Measurements from ENCODE around the gene ADAM12. TPM values are rescaled to one million over a fixed set of nuclear protein-coding genes. Genes with fewer than 3 reads are reported as not detected.

The ADAM12 gene
- total RNA-seq, 2 donors from 2014 or later: 0.27 to 2.2 TPM

DNA sequence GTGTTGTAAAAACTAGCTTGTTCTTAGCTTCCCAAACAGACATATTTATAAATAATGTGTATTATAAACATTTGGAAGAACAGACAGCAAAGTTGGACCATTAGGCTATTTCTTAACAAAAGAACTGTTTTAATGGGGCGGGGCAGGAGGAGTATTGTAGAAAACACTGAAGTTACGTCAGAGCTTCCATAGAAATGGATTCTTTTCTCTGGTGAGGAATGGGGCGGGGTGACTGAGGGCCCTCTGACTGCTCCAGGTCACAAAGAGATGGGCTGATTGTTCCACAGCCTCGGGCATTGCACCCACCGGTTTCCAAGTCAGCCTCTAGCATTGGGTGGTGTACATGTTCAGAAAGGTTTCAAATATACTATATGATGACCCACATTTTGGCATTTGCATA, 36.8 kb upstream of the ADAM12 start:
- no peaks in the 10 kb centered on the region for H3K36me3 ChIP-seq
- no peaks in the 10 kb centered on the region for H3K4me1 ChIP-seq (ENCODE audit: control insufficient read depth in 1 of 2, low read depth in 2 of 2)
- no peak overlapping the region for H3K27ac ChIP-seq
- TF ChIP-seq, protein P1, sequence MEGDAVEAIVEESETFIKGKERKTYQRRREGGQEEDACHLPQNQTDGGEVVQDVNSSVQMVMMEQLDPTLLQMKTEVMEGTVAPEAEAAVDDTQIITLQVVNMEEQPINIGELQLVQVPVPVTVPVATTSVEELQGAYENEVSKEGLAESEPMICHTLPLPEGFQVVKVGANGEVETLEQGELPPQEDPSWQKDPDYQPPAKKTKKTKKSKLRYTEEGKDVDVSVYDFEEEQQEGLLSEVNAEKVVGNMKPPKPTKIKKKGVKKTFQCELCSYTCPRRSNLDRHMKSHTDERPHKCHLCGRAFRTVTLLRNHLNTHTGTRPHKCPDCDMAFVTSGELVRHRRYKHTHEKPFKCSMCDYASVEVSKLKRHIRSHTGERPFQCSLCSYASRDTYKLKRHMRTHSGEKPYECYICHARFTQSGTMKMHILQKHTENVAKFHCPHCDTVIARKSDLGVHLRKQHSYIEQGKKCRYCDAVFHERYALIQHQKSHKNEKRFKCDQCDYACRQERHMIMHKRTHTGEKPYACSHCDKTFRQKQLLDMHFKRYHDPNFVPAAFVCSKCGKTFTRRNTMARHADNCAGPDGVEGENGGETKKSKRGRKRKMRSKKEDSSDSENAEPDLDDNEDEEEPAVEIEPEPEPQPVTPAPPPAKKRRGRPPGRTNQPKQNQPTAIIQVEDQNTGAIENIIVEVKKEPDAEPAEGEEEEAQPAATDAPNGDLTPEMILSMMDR (IDR thresholded peaks at IDR 0.05): no peak
- no peak for DNase-seq (ENCODE audit: low spot score)
- no peak for ATAC-seq (ENCODE audit: insufficient number of reproducible peaks, low FRiP score, low read depth)
- no peaks in the 10 kb centered on the region for H3K27me3 ChIP-seq (replicated peaks; ENCODE audit: insufficient read depth)
- H3K4me3 ChIP-seq: no peak overlapping the region
- peaks cover 11% of the 10 kb centered on the region for H3K9me3 ChIP-seq

DNA sequence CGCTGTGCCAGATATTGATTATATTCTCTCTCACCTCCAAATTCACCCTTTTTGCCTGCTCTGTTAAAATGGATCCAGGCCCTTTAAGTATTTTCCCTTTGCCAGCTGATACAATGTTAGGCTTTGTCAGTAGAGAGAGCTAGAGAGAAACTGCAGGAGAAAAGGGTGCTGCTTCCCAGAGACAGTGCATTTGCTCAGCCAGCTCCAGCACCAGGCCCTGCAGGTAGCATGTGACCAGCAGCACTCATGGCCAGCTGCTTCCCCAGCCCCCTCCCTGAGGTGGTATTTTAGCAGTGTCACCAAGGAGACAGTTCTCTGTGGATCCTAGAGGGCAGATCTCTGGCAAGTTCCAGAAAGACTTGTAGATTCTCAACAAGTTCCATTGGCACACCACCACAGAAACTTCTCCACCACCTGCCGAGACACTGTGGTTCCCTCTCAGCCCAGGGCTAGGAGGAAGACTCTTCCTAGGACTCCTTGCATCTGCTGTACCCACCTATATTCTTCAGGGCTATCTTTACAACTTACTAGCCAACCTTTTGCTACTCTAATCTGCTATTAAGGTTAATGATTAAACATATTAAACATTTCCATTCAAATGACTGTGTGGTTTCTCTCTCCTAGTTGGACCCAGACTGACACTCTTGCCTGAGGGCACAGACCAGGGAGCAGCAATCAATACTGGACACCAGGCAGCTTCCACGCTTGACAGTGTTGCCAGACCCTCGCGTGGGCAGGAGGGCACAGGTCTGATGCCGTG, 35.6 kb upstream of the ADAM12 start:
- no peaks in the 10 kb centered on the region for H3K27me3 ChIP-seq (replicated peaks; ENCODE audit: insufficient read depth)
- ATAC-seq (ENCODE audit: insufficient number of reproducible peaks, low FRiP score, low read depth): no peak

DNA sequence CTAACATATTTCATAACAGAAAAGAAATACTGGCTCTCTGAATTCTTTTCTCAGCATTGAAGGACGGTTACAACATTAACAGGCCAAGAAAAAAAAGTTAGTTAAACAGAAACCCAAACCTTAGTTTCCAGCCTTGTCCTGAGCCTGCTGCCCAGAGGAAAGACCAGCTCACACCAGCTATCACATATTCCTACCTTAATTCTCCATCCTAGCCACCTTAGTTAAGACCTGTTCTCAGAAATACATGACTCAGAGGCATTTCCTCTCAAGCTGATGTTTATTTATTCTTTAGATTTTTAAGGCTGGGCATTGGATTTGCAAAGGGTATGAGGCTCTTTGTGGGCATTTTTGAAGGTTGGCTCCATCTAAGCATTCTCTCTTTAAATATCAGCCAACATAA, 34.3 kb upstream of the ADAM12 start:
- ATAC-seq (ENCODE audit: insufficient number of reproducible peaks, low FRiP score, low read depth) (no peak), DNase-seq (ENCODE audit: low spot score) (no peak)
- Histone ChIP-seq H3K4me3 (no peak overlapping the region), H3K36me3 (no peaks in the 10 kb centered on the region), H3K27me3 (replicated peaks; ENCODE audit: insufficient read depth) (no peaks in the 10 kb centered on the region), H3K9me3 (peaks cover 11% of the 10 kb centered on the region), H3K27ac (peak overlapping the region; percentile 28 to 44), H3K4me1 (ENCODE audit: control insufficient read depth in 1 of 2, low read depth in 2 of 2) (no peaks in the 10 kb centered on the region)
- TF ChIP-seq, protein P1 (IDR thresholded peaks at IDR 0.05): no peak

More for the DNA sequence above, 35.6 kb upstream of the ADAM12 start:
- Histone ChIP-seq H3K27ac (no peak overlapping the region), H3K4me1 (ENCODE audit: control insufficient read depth in 1 of 2, low read depth in 2 of 2) (no peaks in the 10 kb centered on the region), H3K9me3 (peaks cover 11% of the 10 kb centered on the region), H3K36me3 (no peaks in the 10 kb centered on the region), H3K4me3 (no peak overlapping the region)
- TF ChIP-seq, protein P1 (IDR thresholded peaks at IDR 0.05): no peak
- DNase-seq (ENCODE audit: low spot score): no peak

DNA sequence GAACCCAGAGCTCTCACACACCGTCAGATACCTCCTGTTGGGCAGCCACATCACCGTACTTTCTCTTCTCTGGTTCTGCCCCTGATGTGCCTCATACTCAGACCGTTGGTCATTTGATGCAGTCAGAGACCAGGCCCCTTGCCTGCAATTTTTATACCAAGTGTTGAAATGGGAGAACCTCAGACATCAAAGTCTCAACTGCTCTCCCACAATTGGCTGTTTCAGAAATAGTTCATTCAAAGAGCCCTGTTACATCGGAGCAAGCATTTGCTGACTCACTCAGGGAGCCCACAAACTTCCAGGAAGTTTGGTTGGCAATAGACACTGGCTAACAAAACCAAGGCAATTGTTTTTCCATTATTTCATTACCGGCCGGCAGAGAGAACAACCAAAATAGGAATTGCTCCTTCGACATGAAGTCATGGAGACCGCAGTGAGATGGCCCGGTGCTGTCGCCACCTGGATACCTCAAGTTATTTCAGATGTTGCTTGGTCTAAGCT, 33.5 kb upstream of the ADAM12 start:
- H3K27me3 ChIP-seq (replicated peaks; ENCODE audit: insufficient read depth): no peaks in the 10 kb centered on the region
- TF ChIP-seq, protein P1 (IDR thresholded peaks at IDR 0.05): no peak
- peak; percentile 75 for ATAC-seq (ENCODE audit: insufficient number of reproducible peaks, low FRiP score, low read depth)
- no peak for DNase-seq (ENCODE audit: low spot score)
- no peaks in the 10 kb centered on the region for H3K4me1 ChIP-seq (ENCODE audit: control insufficient read depth in 1 of 2, low read depth in 2 of 2)
- H3K27ac ChIP-seq: peak overlapping the region in 1 of 2 donors; percentile 44
- H3K4me3 ChIP-seq: peak overlapping the region; percentile 32
- H3K36me3 ChIP-seq: no peaks in the 10 kb centered on the region
- peaks cover 11% of the 10 kb centered on the region for H3K9me3 ChIP-seq

DNA sequence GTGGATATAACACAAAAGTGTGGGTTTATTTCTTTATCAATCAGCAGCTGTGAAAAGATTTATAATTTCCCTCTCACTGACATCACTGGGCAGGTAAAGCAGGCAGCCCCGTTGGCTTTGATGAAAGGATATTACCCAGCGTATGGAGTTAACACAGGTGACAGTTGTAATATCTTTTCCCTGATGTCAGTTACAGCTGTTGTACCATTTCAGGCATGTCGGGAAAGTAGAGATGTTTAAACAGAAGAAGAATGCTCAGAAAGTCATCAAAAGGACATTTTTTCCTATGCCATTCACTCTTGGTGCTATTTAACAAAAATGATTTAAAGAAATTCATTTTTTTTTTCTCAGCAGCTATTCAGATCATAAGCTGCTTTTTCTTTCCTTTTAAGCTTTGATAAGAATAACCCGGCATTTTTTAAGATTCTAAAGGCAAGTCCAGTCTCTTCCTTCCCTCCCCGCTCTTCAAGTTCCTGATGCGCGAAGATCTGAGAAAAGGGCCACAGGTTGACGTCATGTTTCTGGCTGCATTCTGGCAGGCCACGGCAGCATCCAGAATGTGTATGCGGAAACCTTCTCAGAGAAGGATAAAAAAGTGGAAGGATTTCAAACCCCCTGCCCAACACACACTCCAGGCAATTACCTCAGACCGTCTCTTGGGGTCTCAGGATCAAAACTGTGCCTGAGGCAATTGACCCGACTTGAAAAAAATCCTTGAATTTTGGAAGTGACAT, 32.5 kb upstream of the ADAM12 start:
- Histone ChIP-seq H3K27ac (no peak overlapping the region), H3K9me3 (peaks cover 11% of the 10 kb centered on the region), H3K4me3 (no peak overlapping the region), H3K36me3 (no peaks in the 10 kb centered on the region), H3K4me1 (ENCODE audit: control insufficient read depth in 1 of 2, low read depth in 2 of 2) (no peaks in the 10 kb centered on the region), H3K27me3 (replicated peaks; ENCODE audit: insufficient read depth) (no peaks in the 10 kb centered on the region)
- ATAC-seq (ENCODE audit: insufficient number of reproducible peaks, low FRiP score, low read depth): no peak
- TF ChIP-seq, protein P1 (IDR thresholded peaks at IDR 0.05): no peak
- DNase-seq (ENCODE audit: low spot score): no peak
